H1 (cell line): ENCODE data around the gene UCN. TPM values are rescaled to one million over a fixed set of nuclear protein-coding genes. Genes with fewer than 3 reads are reported as not detected.
A peak's percentile ranks its signal among the peaks of the same experiment; 100 is the strongest.

ENCODE experiments used
- CTCF ChIA-PET: fragments of 300-600 bp; sonication (Branson Sonifier 250); formaldehyde crosslinking; loops from one replicate; lab custom pipeline; 2021; ENCODE audit not compliant: partially characterized antibody; lab: Charles Lee
- POLR2A ChIA-PET: fragments of 300-600 bp; sonication (Branson Sonifier 250); formaldehyde crosslinking; loops from one replicate; lab custom pipeline; 2021; ENCODE audit warnings: inconsistent platforms; ENCODE audit not compliant: partially characterized antibody; lab: Charles Lee
- DNase-seq, 2 experiments: peaks; one replicate each; pipeline versions ENCODE4 v3.0.0 to v3.0.0-alpha.2; 2010 to 2022; ENCODE audit warnings: low spot score in 2 of 2, low read depth in 1 of 2, mixed read lengths in 1 of 2
- FAIRE-seq: peaks from 2 replicates; lab custom pipeline; 2011; peaks lifted over from hg19 to GRCh38; lab: Jason Lieb, UNC
- H2AFZ ChIP-seq: 2 replicates; pipeline ENCODE4 v1.8.1; 2012; ENCODE audit warnings: low read length, inconsistent platforms
- H2AK5ac ChIP-seq: 2 replicates; pipeline ENCODE4 v1.6.1; 2013; ENCODE audit warnings: low read depth, low read length
- H2BK120ac ChIP-seq: replicated peaks from 2 replicates; pipeline ENCODE3; 2013; ENCODE audit warnings: low read depth, low read length, inconsistent platforms
- H2BK12ac ChIP-seq: 2 replicates; pipeline ENCODE4 v1.6.1; 2013; ENCODE audit warnings: low read depth, low read length
- H2BK15ac ChIP-seq: 2 replicates; pipeline ENCODE4 v1.6.1; 2013; ENCODE audit warnings: low read length
- H2BK20ac ChIP-seq: 2 replicates; pipeline ENCODE4 v1.6.1; 2013; ENCODE audit warnings: low read length
- H2BK5ac ChIP-seq: 2 replicates; pipeline ENCODE4 v1.6.1; 2013; ENCODE audit warnings: low read depth, low read length
- H3K14ac ChIP-seq: 2 replicates; pipeline ENCODE4 v1.6.1; 2013; ENCODE audit warnings: inconsistent platforms; ENCODE audit not compliant: insufficient read length
- H3K18ac ChIP-seq: 2 replicates; pipeline ENCODE4 v1.6.1; 2013; ENCODE audit warnings: low read length; ENCODE audit errors: extremely low read depth
- H3K23ac ChIP-seq: 2 replicates; pipeline ENCODE4 v1.6.1; 2013; ENCODE audit warnings: inconsistent platforms; ENCODE audit not compliant: insufficient read length
- H3K23me2 ChIP-seq: 2 replicates; pipeline ENCODE4 v1.6.1; 2013; ENCODE audit warnings: low read depth, low read length
- H3K27ac ChIP-seq: 2 replicates; pipeline ENCODE4 v1.6.1; 2011; ENCODE audit warnings: low read depth, low read length, inconsistent platforms
- H3K27me3 ChIP-seq, 4 experiments: replicated peaks in 1 of 4; 1 replicate in 1 of 4; 2 replicates in 3 of 4; pipeline versions ENCODE4 v1.6.1 to v1.8.1; 2011 to 2013; ENCODE audit warnings: low read length in 3 of 4, mild to moderate bottlenecking in 3 of 4, inconsistent platforms in 2 of 4, mixed read lengths in 2 of 4, moderate library complexity in 1 of 4; ENCODE audit not compliant: control insufficient read depth in 3 of 4, insufficient read depth in 3 of 4; ENCODE audit errors: extremely low read depth in 1 of 4
- H3K36me3 ChIP-seq, 4 experiments: 2 replicates each; pipeline versions ENCODE4 v1.6.1 to v1.8.1; 2011 to 2013; ENCODE audit warnings: mild to moderate bottlenecking in 4 of 4, low read length in 3 of 4, moderate library complexity in 2 of 4, control low read depth in 1 of 4, inconsistent platforms in 1 of 4; ENCODE audit not compliant: insufficient read depth in 4 of 4, control insufficient read depth in 2 of 4
- H3K4ac ChIP-seq: replicated peaks from 2 replicates; pipeline ENCODE3; 2013; ENCODE audit warnings: low read length, low read depth, mixed read lengths, inconsistent platforms; ENCODE audit not compliant: insufficient read length
- H3K4me1 ChIP-seq, 4 experiments: replicated peaks in 1 of 4; 1 replicate in 1 of 4; 2 replicates in 3 of 4; pipeline versions ENCODE4 v1.6.1 to v1.8.1; 2011 to 2013; ENCODE audit warnings: low read length in 3 of 4, inconsistent platforms in 2 of 4, mixed read lengths in 1 of 4; ENCODE audit not compliant: insufficient read depth in 4 of 4, control insufficient read depth in 3 of 4
- H3K4me2 ChIP-seq, 2 experiments: 2 replicates each; pipeline versions ENCODE4 v1.6.1 to v1.8.1; 2011 to 2013; ENCODE audit warnings: low read depth in 2 of 2, low read length in 2 of 2, control low read depth in 1 of 2, inconsistent platforms in 1 of 2, mild to moderate bottlenecking in 1 of 2; ENCODE audit not compliant: insufficient read depth in 1 of 2
- H3K4me3 ChIP-seq, 4 experiments: fragments of 200-600, 300-600 bp in 1 of 4; sonication (generic), shearing (Covaris generic), sonication (Bioruptor Twin) in 1 of 4; 2 replicates each; pipeline versions ENCODE4 v1.5.1 to v1.8.1; 2011 to 2016; ENCODE audit warnings: low read length in 4 of 4, low read depth in 3 of 4, control low read depth in 2 of 4, inconsistent platforms in 2 of 4, mild to moderate bottlenecking in 2 of 4, mixed read lengths in 1 of 4, moderate library complexity in 1 of 4; ENCODE audit not compliant: insufficient read depth in 2 of 4; ENCODE audit errors: extremely low read depth in 1 of 4
- H3K56ac ChIP-seq: replicated peaks from 2 replicates; pipeline ENCODE3; 2013; ENCODE audit warnings: low read depth, mild to moderate bottlenecking, mixed read lengths, low read length, inconsistent platforms; ENCODE audit not compliant: insufficient read length
- H3K79me1 ChIP-seq: 2 replicates; pipeline ENCODE4 v1.6.1; 2013; ENCODE audit warnings: low read depth, low read length, control low read depth
- H3K79me2 ChIP-seq, 2 experiments: 2 replicates each; pipeline versions ENCODE4 v1.6.1 to v1.8.1; 2012 to 2013; ENCODE audit warnings: low read length in 2 of 2, mild to moderate bottlenecking in 2 of 2, inconsistent platforms in 1 of 2; ENCODE audit not compliant: insufficient read depth in 2 of 2, control insufficient read depth in 1 of 2
- H3K9ac ChIP-seq, 4 experiments: replicated peaks in 1 of 4; 1 replicate in 1 of 4; 2 replicates in 3 of 4; pipeline versions ENCODE4 v1.6.1 to v1.8.1; 2011 to 2013; ENCODE audit warnings: low read depth in 3 of 4, low read length in 3 of 4, control low read depth in 2 of 4, mild to moderate bottlenecking in 2 of 4, moderate library complexity in 2 of 4, inconsistent platforms in 1 of 4; ENCODE audit errors: extremely low read depth in 1 of 4
- H3K9me3 ChIP-seq, 2 experiments: 2 replicates each; pipeline versions ENCODE4 v1.6.1 to v1.8.1; 2012 to 2013; ENCODE audit warnings: mild to moderate bottlenecking in 2 of 2, moderate library complexity in 2 of 2, control low read depth in 1 of 2, inconsistent platforms in 1 of 2, low read depth in 1 of 2, low read length in 1 of 2, mixed read lengths in 1 of 2; ENCODE audit not compliant: insufficient read depth in 2 of 2
- H4K20me1 ChIP-seq, 2 experiments: replicated peaks in 1 of 2; 2 replicates each; pipeline versions ENCODE3 to v1.8.1; 2011 to 2013; ENCODE audit warnings: inconsistent platforms in 2 of 2, low read length in 2 of 2, mild to moderate bottlenecking in 1 of 2; ENCODE audit not compliant: insufficient read depth in 2 of 2, control insufficient read depth in 1 of 2
- H4K5ac ChIP-seq: 2 replicates; pipeline ENCODE4 v1.6.1; 2013; ENCODE audit warnings: low read length, low read depth, mixed read lengths, inconsistent platforms; ENCODE audit not compliant: insufficient read length
- H4K8ac ChIP-seq: 2 replicates; pipeline ENCODE4 v1.8.0; 2013; ENCODE audit warnings: mild to moderate bottlenecking, moderate library complexity, low read length, inconsistent platforms; ENCODE audit not compliant: insufficient read depth; ENCODE audit errors: extremely low read depth
- H4K91ac ChIP-seq: replicated peaks from 2 replicates; pipeline ENCODE3; 2013; ENCODE audit warnings: low read length, mixed read lengths, inconsistent platforms; ENCODE audit not compliant: insufficient read length
- BCL11A ChIP-seq, 2 experiments: IDR thresholded peaks; one replicate each; pipeline ENCODE4 v1.6.1; 2011; ENCODE audit warnings: low read depth in 2 of 2, low read length in 2 of 2, mild to moderate bottlenecking in 2 of 2
- BRCA1 ChIP-seq: IDR thresholded peaks from 2 replicates; pipeline ENCODE4 v1.6.1; 2012; ENCODE audit warnings: low read depth, low read length, improper control_type of control experiment
- CHD1 ChIP-seq: IDR thresholded peaks from 2 replicates; pipeline ENCODE4 v1.6.1; 2012; ENCODE audit warnings: low read depth, low read length, improper control_type of control experiment
- CTBP2 ChIP-seq: IDR thresholded peaks from 2 replicates; pipeline ENCODE4 v1.7.0; 2011; ENCODE audit warnings: borderline replicate concordance, mild to moderate bottlenecking, moderate library complexity, mixed read lengths, low read length; ENCODE audit not compliant: insufficient read depth, insufficient read length
- EGR1 ChIP-seq: IDR thresholded peaks from 2 replicates; pipeline ENCODE4 v1.6.1; 2011; ENCODE audit warnings: low read depth, low read length, borderline replicate concordance
- EP300 ChIP-seq, 2 experiments: IDR thresholded peaks; 1 replicate in 1 of 2; 2 replicates in 1 of 2; pipeline ENCODE4 v1.6.1; 2011 to 2012; ENCODE audit warnings: low read depth in 2 of 2, low read length in 2 of 2, mild to moderate bottlenecking in 2 of 2, borderline replicate concordance in 1 of 2, inconsistent platforms in 1 of 2, moderate library complexity in 1 of 2
- RBBP5 ChIP-seq: IDR thresholded peaks from 2 replicates; pipeline ENCODE4 v1.7.1; 2012; ENCODE audit warnings: low read depth, mild to moderate bottlenecking, inconsistent platforms, low read length, moderate library complexity, borderline replicate concordance
- SP1 ChIP-seq: IDR thresholded peaks from 2 replicates; pipeline ENCODE4 v1.6.1; 2011; ENCODE audit warnings: low read depth, low read length
- SUZ12 ChIP-seq: fragments of 200-600 bp; sonication (generic); IDR thresholded peaks from 2 replicates; pipeline ENCODE4 v1.6.1; 2012; ENCODE audit warnings: mild to moderate bottlenecking, inconsistent platforms, low read length, moderate library complexity, mixed read lengths
- polyA plus RNA-seq, 7 experiments: library from polyadenylated mRNA; depleted of rRNA in 3 of 7; stranded (reverse) in 5 of 7; unstranded in 2 of 7; fragments of >200 nt in 5 of 7; fragments of 200-250 nt in 2 of 7; gene quantifications; 1 replicate in 5 of 7; 2 replicates in 1 of 7; 4 replicates in 1 of 7; pipeline versions ENCODE4 v1.2.1 to v1.2.3, GENCODE V29; 2011 to 2013; ENCODE audit warnings: missing spikeins in 2 of 7, mixed read lengths in 2 of 7
- total RNA-seq: library from RNA; stranded (reverse); fragmentation: NEBNext Ultra II Directional; extraction: Animal tissue kit (Norgen Biotek cat#: 25700); gene quantifications from 2 replicates; pipeline ENCODE4 v1.2.1, GENCODE V29; 2021
- TF ChIP-seq, protein P1 (sequence below): IDR thresholded peaks from 2 replicates; pipeline ENCODE4 v1.6.1; 2011; ENCODE audit warnings: low read depth, mild to moderate bottlenecking, low read length; ENCODE audit not compliant: insufficient read depth
- TF ChIP-seq, protein P2 (sequence below): IDR thresholded peaks from 2 replicates; pipeline ENCODE4 v1.6.1; 2012; ENCODE audit warnings: low read length, inconsistent platforms

UCN gene
- total and polyA plus RNA-seq, 2 of the 8 experiments (the other 6 are each of a cell fraction or from before 2014, with no cell fraction given), result 0.35 TPM; not detected in 1

DNA sequence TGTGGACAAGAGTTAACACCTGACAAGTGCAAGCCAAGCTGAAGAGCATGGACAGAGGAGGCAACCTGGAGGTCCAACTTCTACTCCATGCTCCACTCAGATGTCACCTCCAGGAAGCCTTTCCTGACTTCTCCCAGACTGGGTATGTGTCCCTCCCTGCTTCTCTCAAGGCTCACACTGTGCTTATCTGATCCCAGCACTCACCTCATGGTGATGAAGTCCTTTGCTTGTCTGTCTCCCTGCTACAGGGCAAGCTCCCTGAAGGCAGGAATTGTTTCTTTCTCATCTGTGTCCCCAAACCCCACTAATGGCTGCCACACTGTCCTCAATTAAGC is 42.7 kb downstream of the UCN start:
- H3K18ac ChIP-seq, result peak overlapping the region; percentile 3; the same call in 1 of the 2 replicates
- H4K5ac ChIP-seq, result no peak overlapping the region
- H3K27ac ChIP-seq, result no peak overlapping the region
- no peaks in the 10 kb centered on the region for H3K9me3 ChIP-seq
- peaks cover 19% of the 10 kb centered on the region; the same call in 1 of the 2 replicates for H3K23me2 ChIP-seq
- no peak overlapping the region for H3K56ac ChIP-seq
- peak overlapping the region; percentile 2; the same call in 1 of the 2 replicates for H2AK5ac ChIP-seq
- H3K23ac ChIP-seq, result no peak overlapping the region
- peak overlapping the region; percentile 16; the same call in 1 of the 2 replicates for H2BK20ac ChIP-seq
- peak overlapping the region; percentile 34 for H4K91ac ChIP-seq
- H2BK5ac ChIP-seq, result no peak overlapping the region
- ChIA-PET CTCF (interaction anchor here (0.7 to 14.1 kb wide), 22 partner anchors 8 to 239 kb away, joined by 3 to 288 read pairs (median 6); partner anchors contain the start of genes ABHD1, DNAJC5G, EIF2B4 and SNX17), POLR2A (interaction anchor here (0.9 to 8.2 kb wide), 9 partner anchors 9 to 90 kb away, joined by 3 to 71 read pairs (median 5); partner anchors contain the start of genes ATRAID, CAD, DNAJC5G and SLC5A6)
- H3K4me1 ChIP-seq, result peaks cover 3 to 19% (median 14%) of the 10 kb centered on the region in 4 experiments
- peaks cover 0 to 4% of the 10 kb centered on the region in 2 experiments for H4K20me1 ChIP-seq
- DNase-seq (no peak), FAIRE-seq (no peak)
- no peak overlapping the region for H4K8ac ChIP-seq
- H3K4me3 ChIP-seq, result peak overlapping the region in 1 of 4 experiments; percentile 85; a peak in 2 of 8 replicates
- peak overlapping the region in 1 of 2 experiments; percentile 99; a peak in 3 of 4 replicates for H3K4me2 ChIP-seq
- 0 out of 2 replicates have a peak overlapping the region, but pooled peaks have one; percentile 52 for H2AFZ ChIP-seq
- no peaks in the 10 kb centered on the region for H3K79me1 ChIP-seq
- H3K79me2 ChIP-seq, result peaks cover 0 to 2% of the 10 kb centered on the region in 2 experiments; a peak in 1 of 4 replicates
- H3K36me3 ChIP-seq, result no peaks in the 10 kb centered on the region
- peaks cover 39 to 66% (median 58%) of the 10 kb centered on the region in 4 experiments for H3K27me3 ChIP-seq
- no peak overlapping the region for H3K14ac ChIP-seq
- no peak overlapping the region for H2BK120ac ChIP-seq
- H3K9ac ChIP-seq, result no peak overlapping the region
- peak overlapping the region; percentile 53 for H2BK15ac ChIP-seq
- no peak overlapping the region for H3K4ac ChIP-seq
- peak overlapping the region; percentile 82; the same call in 1 of the 2 replicates for H2BK12ac ChIP-seq
- no peak for TF ChIP-seq CHD1
- no peak for TF ChIP-seq EGR1
- TF ChIP-seq, protein P1, sequence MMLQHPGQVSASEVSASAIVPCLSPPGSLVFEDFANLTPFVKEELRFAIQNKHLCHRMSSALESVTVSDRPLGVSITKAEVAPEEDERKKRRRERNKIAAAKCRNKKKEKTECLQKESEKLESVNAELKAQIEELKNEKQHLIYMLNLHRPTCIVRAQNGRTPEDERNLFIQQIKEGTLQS, result no peak
- no peak for TF ChIP-seq CTBP2
- no peak for TF ChIP-seq SP1
- no peak for TF ChIP-seq SUZ12
- TF ChIP-seq BRCA1, result no peak
- TF ChIP-seq EP300 (IDR thresholded peaks at IDR 0.05; ENCODE audit: borderline replicate concordance in 1 of 2, low read depth in 2 of 2, low read length in 2 of 2), result no peak
- TF ChIP-seq RBBP5, result no peak
- TF ChIP-seq, protein P2, sequence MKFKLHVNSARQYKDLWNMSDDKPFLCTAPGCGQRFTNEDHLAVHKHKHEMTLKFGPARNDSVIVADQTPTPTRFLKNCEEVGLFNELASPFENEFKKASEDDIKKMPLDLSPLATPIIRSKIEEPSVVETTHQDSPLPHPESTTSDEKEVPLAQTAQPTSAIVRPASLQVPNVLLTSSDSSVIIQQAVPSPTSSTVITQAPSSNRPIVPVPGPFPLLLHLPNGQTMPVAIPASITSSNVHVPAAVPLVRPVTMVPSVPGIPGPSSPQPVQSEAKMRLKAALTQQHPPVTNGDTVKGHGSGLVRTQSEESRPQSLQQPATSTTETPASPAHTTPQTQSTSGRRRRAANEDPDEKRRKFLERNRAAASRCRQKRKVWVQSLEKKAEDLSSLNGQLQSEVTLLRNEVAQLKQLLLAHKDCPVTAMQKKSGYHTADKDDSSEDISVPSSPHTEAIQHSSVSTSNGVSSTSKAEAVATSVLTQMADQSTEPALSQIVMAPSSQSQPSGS, result no peak
- TF ChIP-seq BCL11A (IDR thresholded peaks at IDR 0.05; ENCODE audit: low read depth in 2 of 2, low read length in 2 of 2), result no peak
